ENCODE data around the gene RETSAT.
"Not testable (repeated sequence)": the region's sequence is repeated elsewhere in the genome, so short reads cannot be mapped to it uniquely, and the experiment has no call there.

The RETSAT gene

DNA sequence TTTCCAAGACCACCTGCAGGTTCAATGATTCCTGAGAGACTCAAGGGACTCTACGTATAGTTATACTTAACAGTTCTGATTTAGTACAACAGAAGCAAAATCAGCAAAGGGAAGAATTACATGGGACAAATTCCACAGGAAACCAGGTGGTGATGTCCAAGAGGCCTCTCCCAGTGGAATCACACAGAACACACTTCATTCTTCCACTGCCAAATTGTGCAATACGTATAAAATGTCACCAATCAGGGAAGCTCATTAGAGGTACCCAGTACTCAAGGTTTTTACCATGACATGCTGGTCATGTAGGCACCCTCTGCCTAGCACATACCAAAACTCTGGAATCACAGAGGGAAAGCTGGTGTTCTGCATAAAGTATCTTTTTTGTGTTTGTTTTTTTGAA lies 33.4 kb upstream of the RETSAT start:
- Histone ChIP-seq H4K20me1 (ENCODE audit: control insufficient read depth, insufficient read depth, low read depth, low read length) (no peaks in the 10 kb centered on the region), H3K27me3 (ENCODE audit: control insufficient read depth, low read length) (no peaks in the 10 kb centered on the region), H3K36me3 (ENCODE audit: control insufficient read depth, low read length) (no peaks in the 10 kb centered on the region), H3K4me3 (ENCODE audit: low read length) (no peak overlapping the region), H3K4me2 (ENCODE audit: low read length) (no peak overlapping the region), H3K9me2 (replicated peaks; ENCODE audit: control insufficient read depth, low read length) (no peaks in the 10 kb centered on the region), H3K9me3 (ENCODE audit: control insufficient read depth, insufficient read depth, low read length) (no peaks in the 10 kb centered on the region), H3K79me2 (ENCODE audit: control insufficient read depth, low read length) (no peaks in the 10 kb centered on the region), H3K4me1 (ENCODE audit: control insufficient read depth, low read length) (peaks cover 4% of the 10 kb centered on the region), H3K27ac (ENCODE audit: low read depth, low read length) (no peak overlapping the region), H3F3A (ENCODE audit: control insufficient read depth, insufficient read depth) (no peaks in the 10 kb centered on the region)
- TF ChIP-seq, protein P1, sequence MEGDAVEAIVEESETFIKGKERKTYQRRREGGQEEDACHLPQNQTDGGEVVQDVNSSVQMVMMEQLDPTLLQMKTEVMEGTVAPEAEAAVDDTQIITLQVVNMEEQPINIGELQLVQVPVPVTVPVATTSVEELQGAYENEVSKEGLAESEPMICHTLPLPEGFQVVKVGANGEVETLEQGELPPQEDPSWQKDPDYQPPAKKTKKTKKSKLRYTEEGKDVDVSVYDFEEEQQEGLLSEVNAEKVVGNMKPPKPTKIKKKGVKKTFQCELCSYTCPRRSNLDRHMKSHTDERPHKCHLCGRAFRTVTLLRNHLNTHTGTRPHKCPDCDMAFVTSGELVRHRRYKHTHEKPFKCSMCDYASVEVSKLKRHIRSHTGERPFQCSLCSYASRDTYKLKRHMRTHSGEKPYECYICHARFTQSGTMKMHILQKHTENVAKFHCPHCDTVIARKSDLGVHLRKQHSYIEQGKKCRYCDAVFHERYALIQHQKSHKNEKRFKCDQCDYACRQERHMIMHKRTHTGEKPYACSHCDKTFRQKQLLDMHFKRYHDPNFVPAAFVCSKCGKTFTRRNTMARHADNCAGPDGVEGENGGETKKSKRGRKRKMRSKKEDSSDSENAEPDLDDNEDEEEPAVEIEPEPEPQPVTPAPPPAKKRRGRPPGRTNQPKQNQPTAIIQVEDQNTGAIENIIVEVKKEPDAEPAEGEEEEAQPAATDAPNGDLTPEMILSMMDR (IDR thresholded peaks at IDR 0.05; ENCODE audit: low read depth, low read length, poor library complexity, severe bottlenecking) = no peak
- TF ChIP-seq EZH2phosphoT487 (IDR thresholded peaks at IDR 0.05; ENCODE audit: borderline replicate concordance, low read length) = no peak

DNA sequence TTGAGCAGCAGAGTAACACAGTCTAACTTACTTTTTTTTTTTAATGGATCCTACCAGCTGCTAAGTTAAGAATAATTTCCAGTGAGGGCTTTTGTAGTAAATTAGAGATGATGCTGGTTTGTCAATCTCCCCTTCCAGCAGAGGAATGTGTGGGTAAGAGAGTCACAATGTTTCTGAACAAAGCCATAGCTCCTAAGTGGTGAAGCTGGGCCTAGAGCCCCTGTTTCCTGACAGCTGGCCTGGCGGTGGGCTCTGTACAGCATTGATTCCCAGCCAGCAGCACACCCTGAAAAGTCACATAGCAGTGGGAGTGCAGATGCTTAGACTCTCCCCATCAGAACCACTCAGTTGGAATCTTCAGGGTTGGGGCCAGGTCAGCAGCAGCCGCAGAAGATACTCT lies 31.4 kb upstream of the RETSAT start:
- Histone ChIP-seq H3K79me2 (ENCODE audit: control insufficient read depth, low read length) (no peaks in the 10 kb centered on the region), H3K36me3 (ENCODE audit: control insufficient read depth, low read length) (no peaks in the 10 kb centered on the region), H3K4me1 (ENCODE audit: control insufficient read depth, low read length) (no peaks in the 10 kb centered on the region), H4K20me1 (ENCODE audit: control insufficient read depth, insufficient read depth, low read depth, low read length) (no peaks in the 10 kb centered on the region), H3K27me3 (ENCODE audit: control insufficient read depth, low read length) (no peaks in the 10 kb centered on the region), H3K9me3 (ENCODE audit: control insufficient read depth, insufficient read depth, low read length) (no peaks in the 10 kb centered on the region), H3K9me2 (replicated peaks; ENCODE audit: control insufficient read depth, low read length) (no peaks in the 10 kb centered on the region), H3F3A (ENCODE audit: control insufficient read depth, insufficient read depth) (no peaks in the 10 kb centered on the region), H3K4me3 (ENCODE audit: low read length) (no peak overlapping the region), H3K27ac (ENCODE audit: low read depth, low read length) (no peak overlapping the region), H3K4me2 (ENCODE audit: low read length) (no peak overlapping the region)
- TF ChIP-seq, protein P1 (IDR thresholded peaks at IDR 0.05; ENCODE audit: low read depth, low read length, poor library complexity, severe bottlenecking) = no peak
- no peak for TF ChIP-seq EZH2phosphoT487 (IDR thresholded peaks at IDR 0.05; ENCODE audit: borderline replicate concordance, low read length)

DNA sequence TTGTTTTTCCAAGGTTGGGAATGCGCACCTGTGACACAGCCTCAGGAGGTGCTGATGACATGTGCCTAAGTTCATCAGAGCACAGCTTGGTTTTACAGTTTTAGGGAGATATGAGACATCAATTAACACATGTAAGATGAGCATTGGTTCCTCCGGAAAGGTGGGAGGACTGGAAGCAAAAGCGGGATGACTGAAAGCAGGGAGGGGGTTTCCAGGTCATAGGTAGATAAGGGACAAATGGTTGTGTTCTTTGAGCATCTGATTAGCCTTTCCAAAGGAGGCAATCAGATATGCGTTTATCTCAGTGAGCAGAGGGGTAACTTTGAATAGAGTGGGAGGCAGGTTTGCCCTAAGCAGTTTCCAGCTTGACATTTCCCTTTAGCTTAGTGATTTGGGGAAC lies 29.5 kb upstream of the RETSAT start:
- Histone ChIP-seq H3K27me3 (ENCODE audit: control insufficient read depth, low read length) (no peaks in the 10 kb centered on the region), H4K20me1 (ENCODE audit: control insufficient read depth, insufficient read depth, low read depth, low read length) (no peaks in the 10 kb centered on the region), H3K79me2 (ENCODE audit: control insufficient read depth, low read length) (no peaks in the 10 kb centered on the region), H3K4me2 (ENCODE audit: low read length) (no peak overlapping the region), H3K36me3 (ENCODE audit: control insufficient read depth, low read length) (peaks cover 5% of the 10 kb centered on the region), H3K4me1 (ENCODE audit: control insufficient read depth, low read length) (no peaks in the 10 kb centered on the region), H3K4me3 (ENCODE audit: low read length) (no peak overlapping the region), H3K9me3 (ENCODE audit: control insufficient read depth, insufficient read depth, low read length) (peaks cover 3% of the 10 kb centered on the region; the same call in 1 of the 2 replicates), H3K9me2 (replicated peaks; ENCODE audit: control insufficient read depth, low read length) (no peaks in the 10 kb centered on the region), H3F3A (ENCODE audit: control insufficient read depth, insufficient read depth) (no peaks in the 10 kb centered on the region), H3K27ac (ENCODE audit: low read depth, low read length) (no peak overlapping the region)
- TF ChIP-seq EZH2phosphoT487 (IDR thresholded peaks at IDR 0.05; ENCODE audit: borderline replicate concordance, low read length) = no peak

DNA sequence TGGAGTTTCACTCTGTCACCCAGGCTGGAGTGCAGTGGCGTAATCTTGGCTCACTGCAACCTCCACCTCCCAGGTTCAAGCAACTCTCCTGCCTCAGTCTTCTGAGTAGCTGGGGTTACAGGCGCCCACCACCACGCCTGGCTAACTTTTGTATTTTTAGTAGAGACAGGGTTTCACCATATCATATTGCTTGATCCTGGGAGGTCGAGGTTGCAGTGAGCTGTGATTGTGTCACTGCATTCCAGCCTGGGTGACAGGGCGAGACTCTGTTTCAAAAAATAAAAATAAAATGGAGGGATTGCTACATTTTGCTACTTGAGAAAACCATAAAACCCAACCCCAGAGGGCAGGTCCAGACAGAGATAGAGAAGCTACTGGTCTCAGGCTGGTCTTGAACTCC lies 28.8 kb upstream of the RETSAT start:
- H3K79me2 ChIP-seq (ENCODE audit: control insufficient read depth, low read length); H4K20me1 ChIP-seq (ENCODE audit: control insufficient read depth, insufficient read depth, low read depth, low read length); H3K27me3 ChIP-seq (ENCODE audit: control insufficient read depth, low read length); H3K4me1 ChIP-seq (ENCODE audit: control insufficient read depth, low read length); H3K27ac ChIP-seq (ENCODE audit: low read depth, low read length); H3F3A ChIP-seq (ENCODE audit: control insufficient read depth, insufficient read depth); H3K4me3 ChIP-seq (ENCODE audit: low read length); H3K9me3 ChIP-seq (ENCODE audit: control insufficient read depth, insufficient read depth, low read length); H3K4me2 ChIP-seq (ENCODE audit: low read length); H3K36me3 ChIP-seq (ENCODE audit: control insufficient read depth, low read length); H3K9me2 ChIP-seq (replicated peaks; ENCODE audit: control insufficient read depth, low read length): not testable (repeated sequence)
